ENCODE results near the gene GSAP.

- TF ChIP-seq, protein P1, sequence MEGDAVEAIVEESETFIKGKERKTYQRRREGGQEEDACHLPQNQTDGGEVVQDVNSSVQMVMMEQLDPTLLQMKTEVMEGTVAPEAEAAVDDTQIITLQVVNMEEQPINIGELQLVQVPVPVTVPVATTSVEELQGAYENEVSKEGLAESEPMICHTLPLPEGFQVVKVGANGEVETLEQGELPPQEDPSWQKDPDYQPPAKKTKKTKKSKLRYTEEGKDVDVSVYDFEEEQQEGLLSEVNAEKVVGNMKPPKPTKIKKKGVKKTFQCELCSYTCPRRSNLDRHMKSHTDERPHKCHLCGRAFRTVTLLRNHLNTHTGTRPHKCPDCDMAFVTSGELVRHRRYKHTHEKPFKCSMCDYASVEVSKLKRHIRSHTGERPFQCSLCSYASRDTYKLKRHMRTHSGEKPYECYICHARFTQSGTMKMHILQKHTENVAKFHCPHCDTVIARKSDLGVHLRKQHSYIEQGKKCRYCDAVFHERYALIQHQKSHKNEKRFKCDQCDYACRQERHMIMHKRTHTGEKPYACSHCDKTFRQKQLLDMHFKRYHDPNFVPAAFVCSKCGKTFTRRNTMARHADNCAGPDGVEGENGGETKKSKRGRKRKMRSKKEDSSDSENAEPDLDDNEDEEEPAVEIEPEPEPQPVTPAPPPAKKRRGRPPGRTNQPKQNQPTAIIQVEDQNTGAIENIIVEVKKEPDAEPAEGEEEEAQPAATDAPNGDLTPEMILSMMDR (IDR thresholded peaks at IDR 0.05): no peak
- TF ChIP-seq POLR2AphosphoS5 (IDR thresholded peaks at IDR 0.05): no peak
These were observed 13.3 kb downstream of the GSAP start for GRCh38 chr7:77402818-77403217.
